GM19193 (cell line): ENCODE results near the gene MRGPRE.

Experiments
- POLR2A ChIP-seq: IDR thresholded peaks from 4 replicates; pipeline ENCODE4 v1.6.1; 2011; ENCODE audit not compliant: insufficient read depth, insufficient read length; ENCODE audit errors: extremely low read depth

The MRGPRE gene, protein sequence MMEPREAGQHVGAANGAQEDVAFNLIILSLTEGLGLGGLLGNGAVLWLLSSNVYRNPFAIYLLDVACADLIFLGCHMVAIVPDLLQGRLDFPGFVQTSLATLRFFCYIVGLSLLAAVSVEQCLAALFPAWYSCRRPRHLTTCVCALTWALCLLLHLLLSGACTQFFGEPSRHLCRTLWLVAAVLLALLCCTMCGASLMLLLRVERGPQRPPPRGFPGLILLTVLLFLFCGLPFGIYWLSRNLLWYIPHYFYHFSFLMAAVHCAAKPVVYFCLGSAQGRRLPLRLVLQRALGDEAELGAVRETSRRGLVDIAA

DNA sequence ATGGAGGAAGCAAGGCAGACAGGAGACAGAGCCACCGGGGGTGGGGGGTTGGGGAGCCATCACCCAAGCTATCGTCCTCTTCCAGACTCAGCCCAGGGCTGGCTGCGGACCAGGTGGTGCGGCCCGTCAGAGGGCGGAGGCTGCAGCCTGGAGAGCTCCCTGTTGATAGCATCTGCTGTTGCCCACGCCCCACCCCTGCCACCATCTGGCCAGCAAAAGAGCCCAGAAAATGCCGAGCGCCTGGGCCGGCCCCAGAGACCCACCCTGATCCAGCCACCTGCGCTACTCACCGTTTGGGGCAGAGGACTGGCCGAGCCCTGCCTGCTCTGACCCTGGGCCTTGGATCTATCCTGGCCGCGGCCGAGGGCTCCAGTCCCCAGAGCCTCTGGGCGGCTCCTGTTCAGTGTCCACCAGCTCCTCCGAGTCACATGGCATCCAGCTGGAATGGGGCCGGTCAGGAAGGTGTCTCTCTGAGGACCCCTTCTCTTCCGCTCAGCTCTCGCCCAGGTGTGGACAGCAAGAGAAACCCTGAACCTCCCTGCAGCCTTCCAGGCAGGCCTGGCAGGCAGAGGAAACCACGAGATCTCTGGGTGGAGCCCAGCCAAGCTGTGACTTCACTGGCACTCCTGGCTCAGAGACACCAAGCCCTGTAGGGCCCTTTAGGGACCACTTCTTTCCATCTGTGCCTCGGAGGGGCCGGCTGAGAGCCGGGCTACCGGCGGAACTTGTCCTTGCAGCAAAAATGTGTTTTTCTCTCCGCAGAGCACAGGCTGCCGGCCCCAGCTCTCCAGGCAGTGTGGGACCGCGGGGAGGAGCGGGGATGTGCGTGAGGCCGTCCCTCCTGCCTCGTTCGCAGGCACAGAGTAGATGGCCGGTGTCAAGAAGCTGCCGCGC lies at the start of gene MRGPRE:
Gene MRGPRE, minus strand, starts transcription at position 567 of the 894 bp plus-strand sequence. CDS start 3,618 bp downstream, outside the sequence.
- TF ChIP-seq POLR2A, result no peak

DNA sequence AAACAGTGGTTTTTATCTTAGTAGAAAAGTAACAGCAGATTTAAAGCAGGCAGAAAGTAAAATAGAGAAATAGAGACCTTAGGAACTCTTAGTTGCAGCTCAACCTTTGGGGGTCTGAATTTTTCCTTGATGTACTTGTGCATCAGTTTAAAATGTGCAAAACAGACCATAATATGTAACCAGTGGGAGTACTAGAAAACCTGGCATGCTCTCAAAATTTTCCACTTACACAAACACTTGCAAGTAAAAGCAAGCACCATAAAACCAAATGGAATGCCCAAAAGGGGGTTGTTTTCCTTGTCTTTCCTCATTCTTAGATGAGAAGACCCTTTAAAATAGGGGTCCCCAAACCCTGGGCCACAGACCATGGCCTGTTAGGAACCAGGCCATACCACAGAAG lies 12.9 kb upstream of the MRGPRE start:
- no peak for TF ChIP-seq POLR2A

- no peak for TF ChIP-seq POLR2A
Observed at GRCh38 chr11:3243880-3244279, 11.7 kb upstream of the MRGPRE start.

DNA sequence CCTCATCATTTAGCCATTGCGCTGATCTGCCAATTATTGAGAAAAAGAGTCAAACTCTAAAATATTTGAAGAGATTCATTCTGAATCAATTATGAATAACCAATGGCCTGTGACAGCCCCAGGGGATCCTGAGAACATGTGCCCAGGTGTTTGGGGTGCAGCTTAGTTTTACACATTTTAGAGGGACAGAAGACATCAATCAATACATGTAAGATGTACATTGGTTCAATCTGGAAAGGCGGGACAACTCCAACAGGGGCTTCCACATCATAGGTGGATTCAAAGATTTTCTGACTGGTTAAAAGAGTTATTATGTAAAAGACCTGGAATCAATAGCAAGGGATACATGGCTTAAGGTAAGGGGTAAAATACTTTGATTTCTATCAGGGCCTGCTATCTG lies 4.9 kb upstream of the MRGPRE start:
- no peak for TF ChIP-seq POLR2A

GRCh38 chr11:3234846-3235245 lies 2.6 kb upstream of the MRGPRE start:
- no peak for TF ChIP-seq POLR2A

- TF ChIP-seq POLR2A, result no peak
Observed at GRCh38 chr11:3232956-3233355, 739 bp upstream of the MRGPRE start.

DNA sequence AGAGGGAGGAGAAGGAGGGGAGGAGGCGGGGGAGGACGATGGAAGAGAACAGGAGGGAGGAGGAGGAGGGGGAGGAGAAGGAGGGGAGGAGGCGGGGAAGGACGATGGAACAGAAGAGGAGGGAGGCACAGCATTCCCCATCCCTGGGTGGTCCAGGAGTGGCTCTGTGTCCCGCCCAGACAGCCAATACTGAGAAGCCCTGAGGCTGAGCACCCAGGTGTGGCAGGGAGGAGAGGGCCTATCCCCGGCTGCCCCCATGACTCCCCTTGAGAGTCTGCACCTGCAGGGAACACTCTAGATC lies 717 bp downstream of the MRGPRE start:
- TF ChIP-seq POLR2A, result no peak

DNA sequence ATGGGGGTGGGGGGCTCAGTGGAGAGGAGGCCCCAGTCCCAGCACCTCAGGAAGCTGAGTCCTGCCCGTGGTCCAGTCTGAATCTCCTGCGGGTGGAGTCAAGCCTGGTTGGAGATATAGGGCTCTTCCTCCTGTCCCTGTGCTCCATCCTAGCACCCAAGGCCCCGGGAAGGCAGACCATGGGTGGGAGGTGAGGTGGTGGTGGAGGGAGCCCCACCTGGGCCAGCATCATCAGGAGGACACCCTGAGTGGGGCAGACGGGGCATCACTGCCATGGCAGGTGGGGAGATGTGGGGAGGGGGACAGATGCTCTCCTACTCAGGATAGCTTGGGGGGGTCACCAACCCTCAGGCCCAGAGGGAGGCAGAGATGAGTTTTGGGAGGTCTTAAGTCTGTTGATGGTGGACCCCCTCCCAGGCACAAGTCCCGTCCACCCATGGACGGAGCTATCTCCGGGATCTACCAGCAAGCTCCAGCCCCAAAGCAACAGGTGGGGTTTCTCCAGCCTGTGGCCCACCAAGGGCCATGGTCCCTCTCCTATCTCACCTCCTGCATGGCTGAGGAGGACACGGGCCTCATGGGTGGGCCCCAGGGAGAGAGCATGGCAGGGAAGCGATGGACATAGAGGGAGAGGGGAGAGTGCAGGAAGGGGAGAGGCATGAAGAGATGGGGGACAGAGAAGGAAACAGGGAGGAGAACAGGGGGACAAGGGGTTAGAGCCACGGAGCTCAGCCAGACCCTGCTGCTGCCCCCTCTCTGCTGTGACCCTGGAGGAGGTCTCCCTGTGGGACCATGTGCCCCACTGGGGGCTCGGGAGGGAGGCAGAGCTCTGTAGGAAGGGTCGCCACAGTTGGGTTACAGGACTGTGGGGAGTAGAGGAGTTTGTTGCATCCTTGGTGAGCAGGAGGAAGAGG lies 1.3 kb downstream of the MRGPRE start:
- no peak for TF ChIP-seq POLR2A

DNA sequence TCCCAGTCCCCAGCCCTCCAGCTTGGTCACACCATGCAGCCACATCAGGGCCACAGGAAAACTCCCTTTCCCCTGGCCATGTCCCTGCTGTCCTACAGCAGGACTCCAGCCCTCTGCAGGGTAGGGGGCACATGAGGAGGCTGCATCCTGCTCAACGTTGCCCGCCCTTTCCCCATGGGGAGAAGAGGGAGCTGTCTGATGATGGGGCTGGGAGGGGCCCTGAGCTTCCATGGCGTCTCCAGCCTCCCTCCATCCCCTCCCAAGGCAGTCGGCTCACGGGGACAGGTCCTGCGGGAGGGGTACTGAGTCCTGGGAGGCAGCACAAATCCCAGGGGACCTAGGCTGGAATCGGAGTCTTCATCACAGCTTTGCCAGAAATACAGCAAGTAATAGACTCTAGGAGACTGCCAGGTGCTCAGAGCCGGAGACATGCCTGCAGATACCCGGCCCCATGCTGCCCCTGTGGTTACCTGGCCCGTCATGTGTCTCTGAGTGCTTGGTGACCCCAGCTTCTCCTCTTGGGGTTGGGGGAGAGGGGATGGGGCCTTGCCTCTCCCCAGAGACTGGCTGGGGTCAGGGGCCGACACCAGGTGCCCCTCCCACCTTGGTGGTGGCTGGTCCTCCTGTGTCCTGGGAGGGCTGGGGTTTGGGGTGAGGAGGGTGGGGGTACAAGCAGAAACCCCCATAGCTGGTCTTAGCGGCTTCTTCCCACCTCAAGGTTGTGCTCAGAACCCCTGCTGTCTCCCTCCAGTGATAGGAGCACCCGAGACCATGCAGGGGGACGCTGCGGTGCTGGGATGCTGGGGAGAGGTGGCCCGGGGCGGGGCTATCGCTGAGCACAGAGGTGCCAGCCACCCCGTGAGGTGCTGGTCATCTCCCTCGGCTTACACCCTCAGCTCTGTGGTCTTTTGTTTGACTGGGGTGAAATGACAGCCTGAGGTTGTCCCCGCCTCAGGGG lies 2.3 kb downstream of the MRGPRE start:
- no peak for TF ChIP-seq POLR2A

- TF ChIP-seq POLR2A, result no peak
Observed at GRCh38 chr11:3228445-3228829, 3.8 kb downstream of the MRGPRE start.

DNA sequence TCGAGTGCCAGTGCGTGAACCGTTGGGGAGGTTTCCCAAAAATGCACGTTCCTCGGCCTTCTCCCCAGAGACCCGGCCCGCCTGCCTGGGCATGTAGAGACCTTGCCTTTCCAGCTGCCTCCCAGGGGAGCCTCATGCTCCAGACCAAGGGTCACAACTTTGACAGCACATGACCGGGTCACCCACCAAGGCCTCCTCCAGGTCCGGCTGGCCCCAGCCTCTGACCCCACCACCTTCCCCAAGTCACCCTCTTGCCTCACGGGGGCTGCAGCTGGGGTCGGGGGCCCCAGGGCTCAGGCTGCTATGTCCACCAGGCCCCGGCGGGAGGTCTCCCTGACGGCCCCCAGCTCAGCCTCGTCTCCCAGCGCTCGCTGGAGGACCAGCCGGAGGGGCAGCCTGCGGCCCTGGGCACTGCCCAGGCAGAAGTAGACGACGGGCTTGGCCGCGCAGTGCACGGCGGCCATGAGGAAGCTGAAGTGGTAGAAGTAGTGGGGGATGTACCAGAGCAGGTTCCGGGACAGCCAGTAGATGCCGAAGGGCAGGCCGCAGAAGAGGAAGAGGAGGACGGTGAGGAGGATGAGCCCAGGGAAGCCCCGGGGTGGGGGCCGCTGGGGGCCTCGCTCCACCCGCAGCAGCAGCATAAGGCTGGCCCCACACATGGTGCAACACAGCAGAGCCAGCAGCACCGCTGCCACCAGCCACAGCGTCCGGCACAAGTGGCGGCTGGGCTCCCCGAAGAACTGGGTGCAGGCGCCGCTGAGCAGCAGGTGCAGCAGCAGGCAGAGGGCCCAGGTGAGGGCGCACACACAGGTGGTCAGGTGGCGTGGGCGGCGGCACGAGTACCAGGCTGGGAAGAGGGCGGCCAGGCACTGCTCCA lies 4.4 kb downstream of the MRGPRE start:
- TF ChIP-seq POLR2A, result no peak

DNA sequence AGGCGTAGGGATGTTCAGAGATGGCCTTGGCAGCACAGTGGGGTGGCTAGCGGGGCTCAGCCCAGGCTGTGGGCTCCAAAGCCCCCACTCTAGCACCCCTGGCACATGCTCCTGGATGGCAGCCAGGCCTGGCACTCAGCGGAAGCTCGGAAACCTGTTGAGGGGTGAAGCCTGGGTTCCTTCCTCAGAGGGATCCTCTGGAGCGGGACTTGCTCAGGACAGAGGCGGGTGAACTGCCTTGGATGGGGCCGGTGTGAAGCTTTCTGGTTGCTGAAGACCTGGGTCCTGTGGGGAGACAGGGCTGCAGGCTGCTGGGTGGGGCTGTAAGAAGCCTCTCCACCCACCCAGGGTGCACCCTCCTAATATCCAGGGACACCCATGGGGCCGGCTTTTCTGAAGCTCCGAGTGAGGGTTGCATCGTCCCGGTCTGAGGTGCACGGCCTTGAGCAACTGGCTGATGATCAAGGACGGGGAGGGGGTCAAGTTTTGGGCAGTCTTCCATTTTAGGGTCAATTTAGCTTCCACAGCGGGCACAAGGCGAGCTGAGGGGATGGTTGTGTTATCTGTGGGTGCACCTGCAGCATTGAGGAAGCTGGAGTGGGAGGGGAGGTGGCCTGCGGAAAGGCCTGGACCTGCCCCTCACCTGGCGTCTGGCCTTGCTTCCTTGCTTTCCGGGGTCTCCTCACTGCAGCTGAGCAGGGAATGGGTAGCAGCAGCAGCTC lies 5.2 kb downstream of the MRGPRE start:
- TF ChIP-seq POLR2A, result no peak
